ENCODE measurements around the gene ITGB4. TPM values are rescaled to one million over a fixed set of nuclear protein-coding genes. Genes with fewer than 3 reads are reported as not detected.

ITGB4 gene
- total and polyA plus RNA-seq, 9 of the 15 experiments (the other 6 are each of a cell fraction or from before 2014, with no cell fraction given), result 0.05 to 2.8 (median 0.76) TPM; not detected in 3

- TF ChIP-seq, protein P1, sequence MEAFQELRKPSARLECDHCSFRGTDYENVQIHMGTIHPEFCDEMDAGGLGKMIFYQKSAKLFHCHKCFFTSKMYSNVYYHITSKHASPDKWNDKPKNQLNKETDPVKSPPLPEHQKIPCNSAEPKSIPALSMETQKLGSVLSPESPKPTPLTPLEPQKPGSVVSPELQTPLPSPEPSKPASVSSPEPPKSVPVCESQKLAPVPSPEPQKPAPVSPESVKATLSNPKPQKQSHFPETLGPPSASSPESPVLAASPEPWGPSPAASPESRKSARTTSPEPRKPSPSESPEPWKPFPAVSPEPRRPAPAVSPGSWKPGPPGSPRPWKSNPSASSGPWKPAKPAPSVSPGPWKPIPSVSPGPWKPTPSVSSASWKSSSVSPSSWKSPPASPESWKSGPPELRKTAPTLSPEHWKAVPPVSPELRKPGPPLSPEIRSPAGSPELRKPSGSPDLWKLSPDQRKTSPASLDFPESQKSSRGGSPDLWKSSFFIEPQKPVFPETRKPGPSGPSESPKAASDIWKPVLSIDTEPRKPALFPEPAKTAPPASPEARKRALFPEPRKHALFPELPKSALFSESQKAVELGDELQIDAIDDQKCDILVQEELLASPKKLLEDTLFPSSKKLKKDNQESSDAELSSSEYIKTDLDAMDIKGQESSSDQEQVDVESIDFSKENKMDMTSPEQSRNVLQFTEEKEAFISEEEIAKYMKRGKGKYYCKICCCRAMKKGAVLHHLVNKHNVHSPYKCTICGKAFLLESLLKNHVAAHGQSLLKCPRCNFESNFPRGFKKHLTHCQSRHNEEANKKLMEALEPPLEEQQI (IDR thresholded peaks at IDR 0.05), result peak; percentile 58; the same call in 1 of the 2 replicates
- TF ChIP-seq CBFA2T2 (conservative IDR thresholded peaks at IDR 0.05), result no peak
- TF ChIP-seq BACH1 (tag; IDR thresholded peaks at IDR 0.05), result peak; percentile 87
- no peak for TF ChIP-seq ZBTB7A (IDR thresholded peaks at IDR 0.05; ENCODE audit: borderline replicate concordance, control insufficient read depth, low read depth, low read length)
- 0 out of 2 replicates have a peak, but pooled peaks have one; percentile 29 for TF ChIP-seq GATAD2B (IDR thresholded peaks at IDR 0.05; ENCODE audit: borderline replicate concordance)
- TF ChIP-seq ZNF408 (CRISPR knock-in tag; IDR thresholded peaks at IDR 0.05; ENCODE audit: low read depth), result no peak
- TF ChIP-seq TCF3 (CRISPR knock-in tag; IDR thresholded peaks at IDR 0.05), result no peak
- TF ChIP-seq NR2C2 (CRISPR knock-in tag; IDR thresholded peaks at IDR 0.05), result no peak
- TF ChIP-seq NR2C2 (tag; IDR thresholded peaks at IDR 0.05), result no peak
- TF ChIP-seq NRF1 (conservative IDR thresholded peaks at IDR 0.05 in 1 of 2, IDR thresholded peaks at IDR 0.05 in 1 of 2), result peak; percentile 4 to 61
- TF ChIP-seq TEAD4 (IDR thresholded peaks at IDR 0.05; ENCODE audit: low read length), result no peak
- no peak for TF ChIP-seq TEAD4 (CRISPR knock-in tag; IDR thresholded peaks at IDR 0.05; ENCODE audit: borderline replicate concordance)
- 0 out of 2 replicates have a peak, but pooled peaks have one; percentile 94 for TF ChIP-seq ZNF395 (CRISPR knock-in tag; IDR thresholded peaks at IDR 0.05)
- TF ChIP-seq ELK3 (CRISPR knock-in tag; IDR thresholded peaks at IDR 0.05), result no peak
- no peak for TF ChIP-seq MEIS2 (IDR thresholded peaks at IDR 0.05; ENCODE audit: partially characterized antibody)
Observed at GRCh38 chr17:75779987-75780889, 59.0 kb downstream of the ITGB4 start (continued).

Measured in K562 (cell line).